HEK293 (cell line): Measurements from ENCODE around the gene ZNF467.

ENCODE experiments used
- CTCF ChIA-PET: fragments of 350-600 bp; formaldehyde crosslinking; extraction: SDS; loops from one replicate; lab custom pipeline; 2021; ENCODE audit warnings: antibody characterized with exemption; lab: Yijun Ruan, JAX
- POLR2A ChIA-PET: fragments of 300-600 bp; formaldehyde crosslinking; extraction: SDS; loops from one replicate; lab custom pipeline; 2020; ENCODE audit warnings: antibody characterized with exemption, inconsistent platforms; lab: Yijun Ruan, JAX
- H3K27ac ChIP-seq: fragments of 200-500 bp; sonication (Bioruptor generic); 2 replicates; pipeline ENCODE4 v1.5.1; 2014; ENCODE audit warnings: low read depth, low read length, control low read depth, inconsistent platforms; ENCODE audit errors: extremely low read depth
- H3K36me3 ChIP-seq, 2 experiments: fragments of 200-500 bp in 1 of 2; sonication (Bioruptor generic) in 1 of 2; 1 replicate in 1 of 2; 2 replicates in 1 of 2; pipeline ENCODE4 v1.5.1; 2014 to 2017; ENCODE audit warnings: inconsistent platforms in 2 of 2, low read length in 2 of 2; ENCODE audit not compliant: control insufficient read depth in 2 of 2, insufficient read depth in 1 of 2
- H3K4me1 ChIP-seq: fragments of 200-500 bp; sonication (Bioruptor generic); 2 replicates; pipeline ENCODE4 v1.5.1; 2014; ENCODE audit warnings: mild to moderate bottlenecking, low read length, inconsistent platforms; ENCODE audit not compliant: control insufficient read depth, insufficient read depth
- H3K4me3 ChIP-seq: 2 replicates; pipeline ENCODE4 v1.5.1; 2011; ENCODE audit warnings: low read depth, mild to moderate bottlenecking, control low read depth, low read length, moderate library complexity
- H3K9me3 ChIP-seq: fragments of 200-500 bp; sonication (Bioruptor generic); 2 replicates; pipeline ENCODE4 v1.5.1; 2014; ENCODE audit warnings: low read depth, low read length, inconsistent platforms; ENCODE audit not compliant: control insufficient read depth, insufficient read depth
- ATF2 ChIP-seq: fragments of 450-650 bp; formaldehyde crosslinking; IDR thresholded peaks from 2 replicates; pipeline ENCODE4 v1.5.1; 2016; ENCODE audit warnings: missing biosample characterization, missing genetic modification characterization, low read depth
- BCL11B ChIP-seq: fragments of 450-650 bp; formaldehyde crosslinking; IDR thresholded peaks from 2 replicates; pipeline ENCODE4 v1.5.1; 2016; ENCODE audit warnings: low read depth, missing biosample characterization, missing genetic modification characterization
- MYNN ChIP-seq: fragments of 450-650 bp; formaldehyde crosslinking; IDR thresholded peaks from 2 replicates; pipeline ENCODE4 v1.5.1; 2016; ENCODE audit warnings: missing biosample characterization, missing genetic modification characterization, borderline replicate concordance
- PRDM6 ChIP-seq: fragments of 450-650 bp; formaldehyde crosslinking; IDR thresholded peaks from 2 replicates; pipeline ENCODE4 v1.5.1; 2017; ENCODE audit warnings: missing biosample characterization, missing genetic modification characterization
- SP2 ChIP-seq: fragments of 450-650 bp; formaldehyde crosslinking; IDR thresholded peaks from 2 replicates; pipeline ENCODE4 v1.5.1; 2016; ENCODE audit warnings: missing biosample characterization, missing genetic modification characterization
- ZNF169 ChIP-seq: fragments of 450-650 bp; formaldehyde crosslinking; IDR thresholded peaks from 2 replicates; pipeline ENCODE4 v1.5.1; 2016; ENCODE audit warnings: missing biosample characterization, missing genetic modification characterization
- ZNF221 ChIP-seq: fragments of 450-650 bp; formaldehyde crosslinking; IDR thresholded peaks from 2 replicates; pipeline ENCODE4 v1.5.1; 2017; ENCODE audit warnings: missing biosample characterization, missing genetic modification characterization, borderline replicate concordance
- ZNF223 ChIP-seq: fragments of 450-650 bp; formaldehyde crosslinking; IDR thresholded peaks from 2 replicates; pipeline ENCODE4 v1.5.1; 2016; ENCODE audit warnings: missing biosample characterization, missing genetic modification characterization
- ZNF311 ChIP-seq: fragments of 450-650 bp; formaldehyde crosslinking; IDR thresholded peaks from 2 replicates; pipeline ENCODE4 v1.5.1; 2017; ENCODE audit warnings: missing biosample characterization, missing genetic modification characterization, borderline replicate concordance
- ZNF394 ChIP-seq: fragments of 450-650 bp; formaldehyde crosslinking; IDR thresholded peaks from 2 replicates; pipeline ENCODE4 v1.5.1; 2016; ENCODE audit warnings: missing biosample characterization, missing genetic modification characterization, mild to moderate bottlenecking, moderate library complexity, borderline replicate concordance
- ZNF521 ChIP-seq: fragments of 450-650 bp; formaldehyde crosslinking; IDR thresholded peaks from 2 replicates; pipeline ENCODE4 v1.5.1; 2017; ENCODE audit warnings: missing biosample characterization, mild to moderate bottlenecking, missing genetic modification characterization
- ZNF548 ChIP-seq: fragments of 450-650 bp; formaldehyde crosslinking; IDR thresholded peaks from 2 replicates; pipeline ENCODE4 v1.5.1; 2016; ENCODE audit warnings: missing biosample characterization, missing genetic modification characterization
- ZNF639 ChIP-seq: fragments of 450-650 bp; formaldehyde crosslinking; IDR thresholded peaks from 2 replicates; pipeline ENCODE4 v1.5.1; 2016; ENCODE audit warnings: missing biosample characterization, missing genetic modification characterization
- ZNF664 ChIP-seq: fragments of 450-650 bp; formaldehyde crosslinking; IDR thresholded peaks from 2 replicates; pipeline ENCODE4 v1.5.1; 2016; ENCODE audit warnings: missing biosample characterization, missing genetic modification characterization
- ZSCAN30 ChIP-seq: fragments of 450-650 bp; IDR thresholded peaks from 2 replicates; pipeline ENCODE4 v1.5.1; 2018; ENCODE audit warnings: missing biosample characterization, mild to moderate bottlenecking, missing genetic modification characterization, moderate library complexity
- ZXDB ChIP-seq: fragments of 450-650 bp; formaldehyde crosslinking; IDR thresholded peaks from 2 replicates; pipeline ENCODE4 v1.5.1; 2016; ENCODE audit warnings: missing biosample characterization, missing genetic modification characterization

ZNF467 gene

GRCh38 chr7:149731207-149731955 lies 42.0 kb downstream of the ZNF467 start:
- ChIA-PET CTCF (interaction anchor here (0.6 to 1.4 kb wide), 2 partner anchors 69 to 1056 kb away, joined by 3 to 4 read pairs; no protein-coding TSS in a partner anchor), POLR2A (no interaction called here)
- peaks cover 0 to 86% of the 10 kb centered on the region in 2 experiments; a peak in 2 of 3 replicates for H3K36me3 ChIP-seq
- H3K4me3 ChIP-seq = no peak overlapping the region
- H3K9me3 ChIP-seq = no peaks in the 10 kb centered on the region
- no peaks in the 10 kb centered on the region for H3K4me1 ChIP-seq
- no peak overlapping the region for H3K27ac ChIP-seq
- TF ChIP-seq ZNF639 (tag by site-specific recombination) (no peak), PRDM6 (no peak), ZNF664 (tag by site-specific recombination) (0 out of 2 replicates have a peak, but pooled peaks have one; percentile 15), MYNN (no peak), ZNF548 (tag by site-specific recombination) (no peak)

- H3K4me1 ChIP-seq = no peaks in the 10 kb centered on the region
- no peak for TF ChIP-seq ZNF394 (tag by site-specific recombination)
- no peak for TF ChIP-seq ZNF169 (tag by site-specific recombination)
- TF ChIP-seq BCL11B = no peak
- no peak for TF ChIP-seq SP2 (tag by site-specific recombination)
- TF ChIP-seq ZXDB (tag by site-specific recombination) = no peak
- no peak for TF ChIP-seq ZNF223 (tag by site-specific recombination)
- TF ChIP-seq ZNF221 (tag by site-specific recombination) = no peak
- TF ChIP-seq ZSCAN30 (tag by site-specific recombination) = no peak
- TF ChIP-seq ATF2 = no peak
- TF ChIP-seq ZNF311 (tag by site-specific recombination) = no peak
- TF ChIP-seq ZNF521 = no peak
- peaks cover 0 to 96% of the 10 kb centered on the region in 2 experiments; a peak in 2 of 3 replicates for H3K36me3 ChIP-seq
- H3K4me3 ChIP-seq = no peak overlapping the region
- H3K9me3 ChIP-seq = no peaks in the 10 kb centered on the region
- CTCF ChIA-PET = interaction anchor here (0.6 to 1.4 kb wide), 4 partner anchors 54 to 1057 kb away, joined by 3 to 4 read pairs (median 3); no protein-coding TSS in a partner anchor
- POLR2A ChIA-PET = no interaction called here
- no peak overlapping the region for H3K27ac ChIP-seq
Observed at GRCh38 chr7:149729983-149730801, 43.2 kb downstream of the ZNF467 start.
